ENCODE data around the gene GRAMD1B. TPM values are rescaled to one million over a fixed set of nuclear protein-coding genes. Genes with fewer than 3 reads are reported as not detected.

Gene GRAMD1B
- total RNA-seq, 4 donors from 2014 or later: 27.5 to 37.2 (median 30.6) TPM

- H3K27me3 ChIP-seq: no peaks in the 10 kb centered on the region
- peak overlapping the region in 2 of 4 donors; percentile 72 to 85 for H3K27ac ChIP-seq
- no peak for DNase-seq (ENCODE audit: low spot score in 2 of 2)
- TF ChIP-seq EP300 (IDR thresholded peaks at IDR 0.05): peak in 1 of 2 donors; percentile 48
- TF ChIP-seq POLR2A (IDR thresholded peaks at IDR 0.05): no peak
- TF ChIP-seq, protein P1, sequence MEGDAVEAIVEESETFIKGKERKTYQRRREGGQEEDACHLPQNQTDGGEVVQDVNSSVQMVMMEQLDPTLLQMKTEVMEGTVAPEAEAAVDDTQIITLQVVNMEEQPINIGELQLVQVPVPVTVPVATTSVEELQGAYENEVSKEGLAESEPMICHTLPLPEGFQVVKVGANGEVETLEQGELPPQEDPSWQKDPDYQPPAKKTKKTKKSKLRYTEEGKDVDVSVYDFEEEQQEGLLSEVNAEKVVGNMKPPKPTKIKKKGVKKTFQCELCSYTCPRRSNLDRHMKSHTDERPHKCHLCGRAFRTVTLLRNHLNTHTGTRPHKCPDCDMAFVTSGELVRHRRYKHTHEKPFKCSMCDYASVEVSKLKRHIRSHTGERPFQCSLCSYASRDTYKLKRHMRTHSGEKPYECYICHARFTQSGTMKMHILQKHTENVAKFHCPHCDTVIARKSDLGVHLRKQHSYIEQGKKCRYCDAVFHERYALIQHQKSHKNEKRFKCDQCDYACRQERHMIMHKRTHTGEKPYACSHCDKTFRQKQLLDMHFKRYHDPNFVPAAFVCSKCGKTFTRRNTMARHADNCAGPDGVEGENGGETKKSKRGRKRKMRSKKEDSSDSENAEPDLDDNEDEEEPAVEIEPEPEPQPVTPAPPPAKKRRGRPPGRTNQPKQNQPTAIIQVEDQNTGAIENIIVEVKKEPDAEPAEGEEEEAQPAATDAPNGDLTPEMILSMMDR (IDR thresholded peaks at IDR 0.05): no peak
- WGBS, 2 donors: 23 to 32% methylated on average over 6 of the region's 6 CpGs
- no peak overlapping the region for H3K4me3 ChIP-seq
- H3K4me1 ChIP-seq: peaks cover 0 to 9% (median 0%) of the 10 kb centered on the region in 4 donors
- H3K36me3 ChIP-seq: no peaks in the 10 kb centered on the region
- no peaks in the 10 kb centered on the region for H3K9me3 ChIP-seq
These were observed 64.4 kb downstream of the GRAMD1B start for GRCh38 chr11:123494195-123495050.

DNA sequence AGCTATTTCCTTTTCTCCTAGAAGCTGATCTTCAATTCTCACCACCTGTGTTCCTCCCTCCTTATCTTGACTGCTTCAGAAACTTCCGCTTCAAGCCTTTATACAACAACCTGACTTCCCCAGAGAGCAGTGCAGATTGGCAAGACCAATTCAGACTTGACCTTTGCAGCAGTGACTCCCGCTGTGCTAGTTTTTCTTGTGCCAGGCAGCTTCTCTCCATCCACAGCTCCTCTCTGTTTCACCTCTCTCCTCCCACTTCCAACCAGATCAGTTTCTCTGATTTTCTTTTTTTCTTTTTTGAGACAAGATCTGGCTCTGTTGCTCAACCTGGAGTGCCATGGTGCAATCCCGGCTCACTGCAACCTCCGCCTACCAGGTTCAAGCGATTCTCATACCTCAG is 74.3 kb downstream of the GRAMD1B start:
- no peak overlapping the region for H3K4me3 ChIP-seq
- TF ChIP-seq, protein P1 (IDR thresholded peaks at IDR 0.05): no peak
- no peak for TF ChIP-seq POLR2A (IDR thresholded peaks at IDR 0.05)
- TF ChIP-seq EP300 (IDR thresholded peaks at IDR 0.05): no peak
- H3K4me1 ChIP-seq: no peaks in the 10 kb centered on the region
- H3K27me3 ChIP-seq: no peaks in the 10 kb centered on the region
- no peaks in the 10 kb centered on the region for H3K9me3 ChIP-seq
- WGBS, 2 donors: 83 to 92% methylated on average over 5 of the region's 5 CpGs
- DNase-seq (ENCODE audit: low spot score in 2 of 2): no peak
- no peaks in the 10 kb centered on the region for H3K36me3 ChIP-seq
- peak overlapping the region in 1 of 4 donors; percentile 29 for H3K27ac ChIP-seq

- TF ChIP-seq, protein P1 (IDR thresholded peaks at IDR 0.05): no peak
- peak overlapping the region in 1 of 4 donors; percentile 33 for H3K27ac ChIP-seq
- H3K4me1 ChIP-seq: peaks cover 0 to 3% (median 0%) of the 10 kb centered on the region in 4 donors
- no peaks in the 10 kb centered on the region for H3K27me3 ChIP-seq
- no peaks in the 10 kb centered on the region for H3K9me3 ChIP-seq
- DNase-seq (ENCODE audit: low spot score in 2 of 2): no peak
- no peaks in the 10 kb centered on the region for H3K36me3 ChIP-seq
- H3K4me3 ChIP-seq: no peak overlapping the region
- 51 to 53% methylated on average over 6 of the region's 6 CpGs for WGBS, 2 donors
These were observed 75.7 kb downstream of the GRAMD1B start for GRCh38 chr11:123505546-123506299.

- H3K27ac ChIP-seq: peak overlapping the region in 1 of 4 donors; percentile 41
- no peaks in the 10 kb centered on the region for H3K27me3 ChIP-seq
- DNase-seq (ENCODE audit: low spot score in 2 of 2): no peak
- H3K4me1 ChIP-seq: peaks cover 0 to 13% (median 0%) of the 10 kb centered on the region in 4 donors
- H3K9me3 ChIP-seq: no peaks in the 10 kb centered on the region
- TF ChIP-seq, protein P1 (IDR thresholded peaks at IDR 0.05): no peak
- TF ChIP-seq EP300 (IDR thresholded peaks at IDR 0.05): no peak
- no peak for TF ChIP-seq POLR2A (IDR thresholded peaks at IDR 0.05)
- WGBS, 2 donors: 71 to 75% methylated on average over 1 of the region's 1 CpG
- no peak overlapping the region for H3K4me3 ChIP-seq
- no peaks in the 10 kb centered on the region for H3K36me3 ChIP-seq
These were observed 77.0 kb downstream of the GRAMD1B start for GRCh38 chr11:123507043-123507442.

All from tibial nerve (tissue), 4 donors.